SU-DHL-6 (cell line): ENCODE measurements around the gene CSF1.
"Not testable (repeated sequence)": the region's sequence is repeated elsewhere in the genome, so short reads cannot be mapped to it uniquely, and the experiment has no call there.

Experiments used
- H2AFZ ChIP-seq: fragments of 200-600 bp; sonication (generic); 2 replicates; pipeline ENCODE4 v1.6.1; 2014; ENCODE audit warnings: low read depth, mild to moderate bottlenecking, moderate library complexity, mixed read lengths, antibody characterized with exemption, low read length; ENCODE audit not compliant: severe bottlenecking
- H3F3A ChIP-seq: fragments of 200-600 bp; shearing (Covaris generic); 2 replicates; pipeline ENCODE4 v1.6.0; 2016; ENCODE audit warnings: antibody characterized with exemption, mild to moderate bottlenecking; ENCODE audit not compliant: insufficient read depth
- H3K27ac ChIP-seq: fragments of 200-600 bp; sonication (generic); 2 replicates; pipeline ENCODE4 v1.5.1; 2016; ENCODE audit warnings: low read depth, mild to moderate bottlenecking, low read length, moderate library complexity, mixed read lengths
- H3K27me3 ChIP-seq: fragments of 200-600 bp; sonication (generic), shearing (Covaris generic); 2 replicates; pipeline ENCODE4 v1.6.0; 2014; ENCODE audit warnings: mild to moderate bottlenecking, low read length
- H3K36me3 ChIP-seq: fragments of 200-600 bp; sonication (generic); 2 replicates; pipeline ENCODE4 v1.6.1; 2014; ENCODE audit warnings: mild to moderate bottlenecking, low read length, mixed read lengths
- H3K4me2 ChIP-seq: fragments of 300-600, 200-600 bp; shearing (Covaris generic), sonication (generic); 2 replicates; pipeline ENCODE4 v1.6.0; 2014; ENCODE audit warnings: low read length, low read depth, mild to moderate bottlenecking; ENCODE audit not compliant: poor library complexity, severe bottlenecking
- H3K4me3 ChIP-seq: fragments of 200-600 bp; sonication (generic); 2 replicates; pipeline ENCODE4 v1.5.1; 2014; ENCODE audit warnings: antibody characterized with exemption, low read length, mild to moderate bottlenecking, mixed read lengths; ENCODE audit not compliant: insufficient read depth, poor library complexity, severe bottlenecking
- H3K79me2 ChIP-seq: fragments of 200-600 bp; sonication (generic); 2 replicates; pipeline ENCODE4 v1.6.1; 2014; ENCODE audit warnings: mild to moderate bottlenecking, low read length, moderate library complexity; ENCODE audit not compliant: insufficient read depth
- H3K9ac ChIP-seq: fragments of 200-600 bp; sonication (generic); 2 replicates; pipeline ENCODE4 v1.7.0; 2014; ENCODE audit warnings: mild to moderate bottlenecking, low read length
- H3K9me2 ChIP-seq: fragments of 200-600 bp; sonication (generic); replicated peaks from 2 replicates; pipeline ENCODE4 v1.6.1; 2014; ENCODE audit warnings: low read length; ENCODE audit not compliant: insufficient read depth
- H3K9me3 ChIP-seq: fragments of 200-600 bp; sonication (generic); 2 replicates; pipeline ENCODE4 v1.6.1; 2014; ENCODE audit warnings: low read length, mixed read lengths; ENCODE audit not compliant: insufficient read depth
- H4K20me1 ChIP-seq: fragments of 200-600 bp; sonication (generic); 2 replicates; pipeline ENCODE4 v1.6.1; 2014; ENCODE audit warnings: low read depth, mild to moderate bottlenecking, antibody characterized with exemption, low read length, moderate library complexity, mixed read lengths
- CTCF ChIP-seq: fragments of 200-600 bp; sonication (generic); IDR thresholded peaks from one replicate; pipeline ENCODE4 v1.5.1; 2017; ENCODE audit warnings: antibody characterized with exemption, mild to moderate bottlenecking, low read length, moderate library complexity; ENCODE audit not compliant: insufficient read depth, poor library complexity, severe bottlenecking
- EZH2phosphoT487 ChIP-seq: fragments of 200-600 bp; sonication (generic), shearing (Covaris generic); conservative IDR thresholded peaks from 2 replicates; pipeline ENCODE4 v1.6.1; 2018; ENCODE audit warnings: mild to moderate bottlenecking, antibody characterized with exemption, low read length, moderate library complexity, mixed read lengths

CSF1 gene

GRCh38 chr1:109947582-109948284 lies 37.1 kb downstream of the CSF1 start:
- H4K20me1 ChIP-seq = no peaks in the 10 kb centered on the region
- no peaks in the 10 kb centered on the region for H3F3A ChIP-seq
- no peaks in the 10 kb centered on the region for H3K9me2 ChIP-seq
- no peak for TF ChIP-seq EZH2phosphoT487
- TF ChIP-seq CTCF = no peak
- no peaks in the 10 kb centered on the region for H3K79me2 ChIP-seq
- H3K9ac ChIP-seq = no peak overlapping the region
- H3K27me3 ChIP-seq = no peaks in the 10 kb centered on the region
- H3K9me3 ChIP-seq = no peaks in the 10 kb centered on the region
- no peak overlapping the region for H3K27ac ChIP-seq
- H3K4me3 ChIP-seq = no peak overlapping the region
- no peaks in the 10 kb centered on the region for H3K36me3 ChIP-seq
- H2AFZ ChIP-seq = no peak overlapping the region
- H3K4me2 ChIP-seq = no peak overlapping the region

GRCh38 chr1:109948285-109948630 lies 37.6 kb downstream of the CSF1 start:
- H3K4me2 ChIP-seq = no peak overlapping the region
- H3K27me3 ChIP-seq = no peaks in the 10 kb centered on the region
- H3K9me2 ChIP-seq = no peaks in the 10 kb centered on the region
- no peak overlapping the region for H3K9ac ChIP-seq
- no peaks in the 10 kb centered on the region for H3F3A ChIP-seq
- no peak overlapping the region for H3K4me3 ChIP-seq
- H3K79me2 ChIP-seq = no peaks in the 10 kb centered on the region
- H3K27ac ChIP-seq = no peak overlapping the region
- TF ChIP-seq CTCF (no peak), EZH2phosphoT487 (no peak)
- H2AFZ ChIP-seq = no peak overlapping the region
- H3K36me3 ChIP-seq = no peaks in the 10 kb centered on the region
- H3K9me3 ChIP-seq = no peaks in the 10 kb centered on the region
- H4K20me1 ChIP-seq = no peaks in the 10 kb centered on the region

- Histone ChIP-seq H3K4me3 (no peak overlapping the region), H3K27me3 (no peaks in the 10 kb centered on the region), H3K4me2 (no peak overlapping the region), H2AFZ (no peak overlapping the region), H3K9me2 (no peaks in the 10 kb centered on the region), H3K36me3 (no peaks in the 10 kb centered on the region), H4K20me1 (no peaks in the 10 kb centered on the region), H3K9ac (no peak overlapping the region), H3K27ac (no peak overlapping the region), H3F3A (no peaks in the 10 kb centered on the region), H3K79me2 (no peaks in the 10 kb centered on the region), H3K9me3 (no peaks in the 10 kb centered on the region)
- TF ChIP-seq EZH2phosphoT487 (no peak), CTCF (no peak)
These were observed 39.4 kb downstream of the CSF1 start for GRCh38 chr1:109950038-109950437.

- Histone ChIP-seq H2AFZ (no peak overlapping the region), H4K20me1 (no peaks in the 10 kb centered on the region), H3K36me3 (no peaks in the 10 kb centered on the region), H3K9ac (no peak overlapping the region), H3K79me2 (no peaks in the 10 kb centered on the region), H3K4me3 (no peak overlapping the region), H3F3A (no peaks in the 10 kb centered on the region), H3K9me3 (no peaks in the 10 kb centered on the region), H3K27me3 (no peaks in the 10 kb centered on the region), H3K27ac (no peak overlapping the region), H3K9me2 (no peaks in the 10 kb centered on the region), H3K4me2 (no peak overlapping the region)
- TF ChIP-seq EZH2phosphoT487 (no peak), CTCF (no peak)
These were observed 39.9 kb downstream of the CSF1 start for GRCh38 chr1:109950509-109950908.

- H3K9ac ChIP-seq, H3K79me2 ChIP-seq, H3K27ac ChIP-seq, H3K9me2 ChIP-seq, H4K20me1 ChIP-seq, H3F3A ChIP-seq, H3K36me3 ChIP-seq, H3K27me3 ChIP-seq, H3K9me3 ChIP-seq, H3K4me2 ChIP-seq, H2AFZ ChIP-seq, H3K4me3 ChIP-seq: not testable (repeated sequence)
These were observed 40.9 kb downstream of the CSF1 start for GRCh38 chr1:109951501-109951900.
